HG03135 (cell line): ENCODE results near the gene RAET1L.
"Not testable (repeated sequence)": the region's sequence is repeated elsewhere in the genome, so short reads cannot be mapped to it uniquely, and the experiment has no call there.

Experiments used
- ATAC-seq: cut with Tn5 transposase; IDR thresholded peaks from one replicate; pipeline ENCODE4 v1.9.1; 2021; ENCODE audit warnings: mild to moderate bottlenecking, moderate library complexity; ENCODE audit not compliant: unreplicated experiment

Gene RAET1L

GRCh38 chr6:149999636-150000035 lies 25.7 kb downstream of the RAET1L start:
- no peak for ATAC-seq

DNA sequence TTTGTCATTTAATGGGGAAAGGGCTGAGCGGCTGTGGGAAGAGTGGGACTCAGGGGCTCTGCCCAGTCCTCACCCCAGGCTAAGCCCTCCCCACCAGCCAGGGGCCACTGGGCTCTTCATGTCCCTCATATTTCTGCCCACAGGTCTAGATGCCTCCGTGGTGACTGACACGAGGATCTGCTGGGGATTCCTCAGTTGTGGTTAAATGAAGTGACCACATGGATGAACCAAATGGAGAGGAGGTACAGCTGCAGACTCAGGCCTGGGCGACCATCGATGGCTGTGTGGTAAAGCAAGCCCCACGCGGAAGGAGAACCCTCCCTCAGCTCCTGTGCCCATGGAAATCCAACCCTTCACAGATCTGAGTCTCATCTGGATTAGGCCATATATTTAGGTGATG lies 29.4 kb downstream of the RAET1L start:
- no peak for ATAC-seq

DNA sequence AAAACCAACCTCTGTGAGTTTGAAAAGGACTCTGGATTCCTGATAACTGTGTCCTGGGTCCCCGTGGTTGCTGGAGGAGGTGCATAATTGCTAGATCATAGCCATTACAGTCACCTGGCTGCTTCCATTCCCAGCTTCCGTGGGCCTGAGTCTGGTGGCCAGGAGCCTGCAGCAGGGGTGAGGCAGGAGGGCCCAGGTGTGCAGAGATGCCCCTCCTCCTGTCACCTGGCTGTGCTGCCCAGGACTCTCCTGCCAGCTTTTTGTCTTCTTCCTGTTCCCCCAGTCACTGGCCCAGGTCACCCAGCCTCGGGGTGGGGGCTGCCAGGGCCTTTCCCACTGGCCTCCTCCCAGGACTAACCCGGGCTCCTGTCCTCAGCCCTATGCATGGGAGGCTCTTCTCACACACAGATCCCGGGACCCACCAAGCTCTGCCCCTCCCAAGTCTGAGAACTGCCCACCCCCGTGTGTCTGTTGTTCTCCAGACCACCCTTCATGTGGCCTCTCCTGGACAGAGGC lies 30.0 kb downstream of the RAET1L start:
- no peak for ATAC-seq

- no peak for ATAC-seq
Observed at GRCh38 chr6:149991838-149992237, 33.5 kb downstream of the RAET1L start.

- not testable (repeated sequence) for ATAC-seq
Observed at GRCh38 chr6:149991472-149991795, 33.9 kb downstream of the RAET1L start.

DNA sequence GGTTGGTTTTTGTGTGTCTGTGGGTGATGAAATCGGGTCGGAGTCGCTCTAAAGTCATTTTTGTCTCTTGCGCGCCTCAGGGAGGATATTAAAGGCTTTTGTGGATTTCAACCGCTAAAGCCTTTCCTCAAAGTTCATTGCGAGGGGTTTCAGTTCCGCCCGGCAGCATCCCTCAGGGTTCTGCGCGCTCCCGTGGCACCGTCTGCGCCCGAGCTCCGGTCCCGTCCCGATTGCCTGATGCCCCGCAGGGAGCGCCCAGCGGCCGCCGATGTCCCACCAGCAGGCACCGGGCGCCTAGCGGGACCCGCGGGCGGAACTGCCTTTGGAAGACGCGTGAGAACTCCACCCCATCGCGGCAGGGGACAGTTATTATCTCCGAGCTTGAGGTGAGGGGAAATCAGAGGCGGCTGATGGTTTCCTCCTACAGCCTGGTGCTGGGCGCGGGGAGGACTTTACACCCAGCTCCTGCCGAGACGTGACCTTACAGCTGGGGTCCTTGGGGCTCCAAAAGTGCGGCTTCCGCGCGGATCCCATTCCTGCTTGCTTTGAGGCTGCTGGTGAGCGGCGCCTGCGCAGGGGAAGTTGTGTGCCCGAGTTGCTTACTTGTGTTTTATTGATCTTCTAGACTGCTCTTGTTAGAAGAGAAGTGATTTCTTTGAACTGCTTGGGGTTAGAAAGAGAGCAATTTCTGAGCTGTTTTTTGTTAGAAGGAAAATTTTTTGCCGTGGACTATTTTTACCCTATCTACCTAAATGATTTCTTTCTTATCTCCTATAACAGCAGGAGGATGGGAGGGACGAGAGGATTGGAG lies 34.5 kb downstream of the RAET1L start:
- ATAC-seq: no peak

DNA sequence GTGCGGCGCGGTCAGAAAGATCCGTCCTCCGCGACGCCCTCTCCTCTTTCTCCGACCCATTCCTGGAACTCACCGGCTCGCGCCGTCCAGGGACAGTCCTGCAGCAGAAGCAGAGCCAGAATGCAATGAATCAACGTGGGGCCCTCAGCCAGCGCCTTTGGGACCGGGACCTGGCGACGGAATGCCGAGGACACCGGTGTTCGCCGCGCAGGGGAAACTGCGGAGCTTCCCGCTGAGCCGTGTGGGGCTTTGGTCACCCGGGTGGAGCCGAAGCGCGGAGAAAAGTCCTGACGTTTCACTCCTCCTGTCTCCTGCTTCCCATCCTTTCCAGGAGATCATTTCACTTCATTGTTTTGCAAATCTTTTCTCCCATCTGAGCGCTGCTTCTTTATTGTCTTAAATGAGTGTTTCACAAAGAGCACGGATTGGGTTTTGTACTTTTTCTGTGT lies 35.1 kb downstream of the RAET1L start:
- ATAC-seq: no peak

- no peak for ATAC-seq
Observed at GRCh38 chr6:149988550-149989346, 36.6 kb downstream of the RAET1L start.

DNA sequence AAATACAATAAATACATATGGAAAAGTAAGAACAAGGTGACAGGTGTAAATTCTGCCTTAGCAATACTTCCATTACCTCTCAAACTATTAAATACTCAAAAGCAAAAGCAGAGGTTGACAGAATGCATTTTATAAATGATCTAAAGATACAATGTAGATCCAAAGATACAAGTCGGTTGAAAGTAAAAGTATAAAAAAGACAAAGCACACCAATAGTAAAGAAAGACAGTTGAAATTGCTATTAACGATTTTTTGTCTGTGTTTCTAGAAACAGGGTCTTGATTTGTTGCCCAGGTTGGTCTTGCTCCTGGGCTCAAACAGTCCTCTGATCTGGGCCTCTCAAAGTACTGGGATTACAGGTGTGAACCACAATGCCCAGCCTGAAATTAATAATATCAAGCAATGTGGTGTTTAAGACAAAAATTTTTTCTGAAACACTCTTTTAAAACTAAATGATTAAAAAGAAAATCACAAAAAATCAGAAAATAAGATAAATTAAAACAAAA lies 37.7 kb downstream of the RAET1L start:
- no peak for ATAC-seq

DNA sequence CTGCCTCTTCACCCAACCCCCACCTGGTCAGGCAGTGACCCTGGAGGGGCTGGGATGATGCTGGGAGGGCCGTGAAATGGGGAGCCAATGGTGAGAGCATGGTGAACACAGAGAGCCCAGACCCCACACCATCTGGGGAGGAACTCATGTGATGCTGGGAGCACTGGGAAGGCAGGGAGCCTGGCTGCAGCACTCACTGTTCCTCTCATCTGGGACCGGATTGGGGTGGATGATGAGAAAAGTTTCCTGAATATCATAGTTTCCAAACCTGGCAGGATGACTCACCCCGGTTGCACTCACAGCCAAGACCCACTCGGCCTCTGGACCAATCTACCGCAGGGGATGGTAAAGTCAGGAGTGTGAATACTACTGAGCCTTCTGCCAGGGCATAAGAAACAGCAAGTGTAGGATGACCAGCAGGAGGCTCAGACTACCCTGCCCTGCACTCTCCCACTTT lies 39.8 kb downstream of the RAET1L start:
- no peak for ATAC-seq

DNA sequence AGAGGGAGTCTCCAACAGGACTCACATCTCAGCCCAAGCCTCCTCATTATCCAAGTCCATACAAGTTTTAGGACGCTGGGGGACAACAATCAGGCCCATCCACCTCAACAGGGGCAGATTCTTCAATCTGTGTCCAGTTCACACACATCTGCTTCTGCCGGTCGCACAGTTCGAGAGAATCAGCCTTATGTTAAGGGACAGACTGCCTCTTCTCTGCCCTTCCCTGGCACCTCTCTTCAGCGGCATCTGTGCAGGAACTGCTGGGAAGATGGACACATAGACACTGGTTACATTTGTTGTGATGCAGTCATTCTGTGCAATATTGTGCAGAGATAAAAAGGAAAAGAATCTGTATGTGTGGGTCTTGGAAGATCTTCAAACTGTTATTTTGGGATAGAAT lies 40.6 kb downstream of the RAET1L start:
- ATAC-seq: no peak

- ATAC-seq: no peak
Observed at GRCh38 chr6:149983145-149983544, 42.2 kb downstream of the RAET1L start.

DNA sequence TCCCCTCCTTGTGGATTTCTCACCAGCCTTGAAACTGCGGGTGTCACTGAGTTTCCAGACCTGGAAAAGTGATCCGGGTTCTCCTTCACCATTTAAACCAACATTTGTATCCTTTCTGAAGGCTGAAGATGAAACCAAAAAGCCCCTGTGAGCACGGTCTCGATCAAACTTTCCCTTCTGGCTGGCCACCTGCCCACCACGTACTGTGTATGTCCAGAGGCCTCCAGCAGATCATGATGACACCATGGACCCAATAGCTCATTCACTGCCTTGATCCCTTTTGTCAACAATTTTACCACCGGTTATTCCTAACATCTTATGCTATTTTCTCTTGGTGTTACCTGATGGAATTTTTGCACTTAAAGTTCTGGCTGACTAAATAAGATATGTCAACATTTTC lies 46.0 kb downstream of the RAET1L start:
- no peak for ATAC-seq

DNA sequence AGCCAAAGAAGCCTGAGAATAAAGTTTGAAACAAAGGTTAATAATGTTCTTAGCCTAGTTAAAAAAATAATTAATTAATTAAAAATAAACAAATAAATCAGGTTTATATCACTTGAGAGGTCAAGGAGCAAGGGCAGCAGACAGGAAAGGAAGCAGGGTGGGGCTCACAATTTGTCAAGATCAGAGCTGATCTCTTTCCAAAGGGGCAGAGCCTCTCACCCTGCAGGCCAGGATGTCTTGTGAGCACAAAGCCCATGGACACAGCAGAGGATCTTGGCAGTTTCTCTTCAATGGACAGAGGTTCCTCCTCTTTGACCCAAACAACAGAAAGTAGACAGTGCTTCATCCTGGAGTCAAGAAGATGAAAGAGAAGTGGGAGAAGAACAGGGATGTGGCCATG lies 46.7 kb downstream of the RAET1L start:
- no peak for ATAC-seq

DNA sequence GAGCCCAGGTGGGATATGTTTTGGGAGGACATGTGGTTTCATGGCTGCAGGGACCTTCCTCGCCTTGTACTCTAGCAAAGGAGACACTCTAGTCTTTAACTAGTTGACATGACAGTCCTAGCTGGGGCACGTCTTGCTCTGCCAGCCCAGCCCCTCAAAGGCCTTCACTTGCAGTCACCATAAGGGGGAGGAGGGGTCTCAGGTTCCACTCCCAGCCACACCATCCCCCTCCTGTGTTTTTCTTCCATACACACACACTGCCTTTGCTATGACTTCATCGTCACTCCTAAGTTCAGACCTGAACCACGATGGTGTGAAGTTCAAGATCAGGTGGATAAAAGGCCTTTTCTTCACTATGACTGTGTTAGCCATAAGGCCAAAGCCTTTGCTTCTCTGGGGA lies 48.1 kb downstream of the RAET1L start:
- ATAC-seq: no peak

DNA sequence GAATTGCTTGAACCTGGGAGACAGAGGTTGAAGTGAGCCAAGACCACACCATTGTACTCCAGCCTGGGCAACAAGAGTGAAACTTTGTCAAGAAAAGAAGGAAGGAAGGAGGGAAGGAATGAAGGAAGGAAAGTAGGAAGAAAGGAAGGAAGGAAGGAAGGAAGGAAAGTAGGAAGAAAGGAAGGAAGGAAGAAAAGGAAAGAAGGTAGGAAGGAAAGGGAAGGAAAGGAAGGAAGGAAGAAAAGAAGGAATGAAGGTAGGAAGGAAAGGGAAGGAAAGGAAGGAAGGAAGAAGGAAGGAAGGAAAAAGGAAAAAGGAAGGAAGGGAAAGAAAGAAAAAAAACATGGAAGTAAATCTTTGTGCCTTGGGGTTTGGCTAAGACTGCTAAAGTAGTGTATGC lies 49.9 kb downstream of the RAET1L start:
- ATAC-seq: no peak

DNA sequence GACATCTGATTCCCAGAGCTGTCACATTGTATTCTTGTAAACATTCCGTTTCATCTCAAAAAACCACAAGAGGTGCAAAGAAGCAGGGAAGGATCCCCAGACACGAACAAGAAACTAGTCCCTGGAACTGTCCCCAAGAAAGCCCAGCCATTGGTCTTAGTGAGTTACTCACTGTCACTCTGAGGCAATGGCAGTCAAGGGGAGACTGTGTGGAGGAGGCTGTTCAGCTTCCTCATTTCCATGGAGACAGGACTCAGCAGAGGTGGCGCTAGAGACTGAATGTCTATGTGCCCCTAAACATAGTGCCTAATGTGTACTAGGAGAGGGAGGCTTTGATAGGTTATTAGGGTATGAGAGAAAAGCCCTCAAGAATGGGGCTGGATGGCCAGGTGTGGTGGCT lies 50.5 kb downstream of the RAET1L start:
- ATAC-seq: no peak

- not testable (repeated sequence) for ATAC-seq
Observed at GRCh38 chr6:149974394-149974793, 50.9 kb downstream of the RAET1L start.

- ATAC-seq: no peak
Observed at GRCh38 chr6:149969635-149970034, 55.7 kb downstream of the RAET1L start.

DNA sequence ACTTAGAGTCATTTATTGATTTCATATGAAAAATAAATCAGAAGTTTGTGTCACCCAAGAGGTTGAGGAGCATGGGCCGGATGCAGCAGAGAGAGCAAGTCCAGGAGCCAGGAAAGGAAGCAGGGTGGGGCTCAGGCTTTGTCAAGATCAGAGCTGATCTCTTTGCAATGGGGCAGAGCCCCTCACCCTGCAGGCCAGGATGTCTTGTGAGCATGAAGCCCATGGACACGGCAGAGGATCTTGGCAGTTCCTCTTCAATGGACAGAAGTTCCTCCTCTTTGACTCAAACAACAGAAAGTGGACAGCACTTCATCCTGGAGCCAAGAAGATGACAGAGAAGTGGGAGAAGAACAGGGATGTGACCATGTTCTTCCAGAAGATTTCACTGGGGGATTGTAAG lies 56.4 kb downstream of the RAET1L start:
- ATAC-seq: not testable (repeated sequence)
